ENCODE results near the gene DROSHA. TPM values are rescaled to one million over a fixed set of nuclear protein-coding genes. Genes with fewer than 3 reads are reported as not detected.
"Not testable (repeated sequence)": the region's sequence is repeated elsewhere in the genome, so short reads cannot be mapped to it uniquely, and the experiment has no call there.

DROSHA gene
- polyA plus RNA-seq, 2 of the 4 experiments (the other 2 are of a cell fraction) = 49.1 to 105 TPM

DNA sequence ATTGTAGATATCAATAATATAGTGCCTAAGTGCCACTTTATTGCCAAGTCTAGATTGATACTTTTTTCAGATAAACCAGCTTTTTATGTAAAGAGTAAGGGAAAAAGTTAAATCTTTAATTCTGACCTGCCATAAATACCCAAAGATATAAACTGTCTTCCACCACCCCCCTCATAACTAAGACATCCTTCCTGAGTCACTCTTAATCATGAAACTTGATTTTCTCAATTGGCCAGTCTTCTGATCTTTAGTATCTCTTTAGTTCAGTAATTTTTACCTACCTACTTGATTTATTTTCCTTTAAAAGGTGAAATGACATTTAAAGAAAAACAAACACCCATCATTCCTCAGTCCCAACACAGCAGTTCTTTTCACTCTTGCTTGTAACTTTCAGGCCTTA, 22.0 kb upstream of the DROSHA start (continued):
- TF ChIP-seq MAX (IDR thresholded peaks at IDR 0.05) (no peak), HEYL (CRISPR knock-in tag; IDR thresholded peaks at IDR 0.05) (no peak), TFCP2L1 (CRISPR knock-in tag; IDR thresholded peaks at IDR 0.05) (no peak)

DNA sequence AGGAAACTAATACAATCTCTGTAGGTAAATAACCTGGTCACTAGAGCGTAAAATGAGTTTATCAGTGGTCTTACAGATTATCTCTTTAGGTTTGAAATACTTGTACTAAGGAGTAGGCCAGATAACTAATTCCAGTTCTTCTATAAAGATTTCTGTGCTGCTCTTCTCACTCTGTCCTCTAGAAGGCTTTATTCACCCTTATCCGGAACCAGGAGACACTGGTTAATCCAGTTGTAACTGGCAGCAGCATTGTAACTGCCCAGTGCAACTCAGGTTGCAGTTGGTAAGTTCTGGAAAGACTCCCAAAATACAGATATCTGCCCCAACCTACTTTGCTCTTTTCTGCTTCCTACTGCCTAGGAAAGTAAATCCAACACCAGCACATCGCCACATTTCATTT, 20.0 kb upstream of the DROSHA start:
- ATAC-seq = peak; percentile 38 to 71; a peak in 3 of 6 replicates
- POLR2A ChIA-PET = no interaction called here
- no peak for TF ChIP-seq HMGXB4 (CRISPR knock-in tag; IDR thresholded peaks at IDR 0.05; ENCODE audit: borderline replicate concordance)
- TF ChIP-seq ELK1 (IDR thresholded peaks at IDR 0.05; ENCODE audit: low read depth, low read length) = no peak
- TF ChIP-seq ZC3H11A (IDR thresholded peaks at IDR 0.05) = no peak
- TF ChIP-seq POLR2A (IDR thresholded peaks at IDR 0.05; ENCODE audit: low read length) = no peak
- no peak for TF ChIP-seq CTCF (IDR thresholded peaks at IDR 0.05)
- TF ChIP-seq ZNF302 (CRISPR knock-in tag; IDR thresholded peaks at IDR 0.05) = no peak
- TF ChIP-seq MAZ (IDR thresholded peaks at IDR 0.05; ENCODE audit: borderline replicate concordance, low read depth, low read length) = no peak
- no peak for TF ChIP-seq SMC3 (IDR thresholded peaks at IDR 0.05)
- TF ChIP-seq MAFK (IDR thresholded peaks at IDR 0.05; ENCODE audit: partially characterized antibody) = no peak
- TF ChIP-seq HOXB13 (CRISPR knock-in tag; IDR thresholded peaks at IDR 0.05; ENCODE audit: low read depth) = no peak
- no peak for TF ChIP-seq CBX2 (IDR thresholded peaks at IDR 0.05; ENCODE audit: borderline replicate concordance, low read depth)
- no peak for TF ChIP-seq GATA3 (IDR thresholded peaks at IDR 0.05; ENCODE audit: borderline replicate concordance)
- TF ChIP-seq EP300 (IDR thresholded peaks at IDR 0.05) = no peak
- no peak for TF ChIP-seq E2F6 (IDR thresholded peaks at IDR 0.05; ENCODE audit: borderline replicate concordance, low read depth)
- TF ChIP-seq ESRRA (IDR thresholded peaks at IDR 0.05; ENCODE audit: borderline replicate concordance, low read length) = no peak
- TF ChIP-seq MAX (IDR thresholded peaks at IDR 0.05) = no peak
- CTCF ChIA-PET = no interaction called here
- Histone ChIP-seq H3K4me2 (no peak overlapping the region), H3K27ac (no peak overlapping the region), H3K9me3 (no peaks in the 10 kb centered on the region), H3K4me1 (no peaks in the 10 kb centered on the region), H3K4me3 (no peak overlapping the region)
- no peak for FAIRE-seq
- WGBS (ENCODE audit: missing lambda C conversion rate) = 94% methylated on average over 3 of the region's 3 CpGs
- peak in 1 of 2 experiments; percentile 13 for DNase-seq (ENCODE audit: low read depth in 1 of 2, low spot score in 1 of 2)

GRCh38 chr5:31549114-31549513, 17.2 kb upstream of the DROSHA start:
- H3K4me2 ChIP-seq; DNase-seq (ENCODE audit: low read depth in 1 of 2, low spot score in 1 of 2); H3K4me1 ChIP-seq; CTCF ChIA-PET; FAIRE-seq; H3K4me3 ChIP-seq; POLR2A ChIA-PET; H3K9me3 ChIP-seq; ATAC-seq; H3K27ac ChIP-seq: not testable (repeated sequence)
- 96% methylated on average over 2 of the region's 2 CpGs for WGBS (ENCODE audit: missing lambda C conversion rate)

Measured in A549 (cell line).